KOPT-K1 (cell line): ENCODE measurements around the gene DLX5.
"Not testable (repeated sequence)": the region's sequence is repeated elsewhere in the genome, so short reads cannot be mapped to it uniquely, and the experiment has no call there.

Experiments
- H3K27ac ChIP-seq: fragments of 200-600 bp; sonication (generic); 2 replicates; pipeline ENCODE4 v1.5.1; 2016; ENCODE audit warnings: antibody characterized with exemption, mild to moderate bottlenecking, low read depth, low read length; ENCODE audit not compliant: poor library complexity, severe bottlenecking
- H3K36me3 ChIP-seq: fragments of 200-600 bp; sonication (generic); 2 replicates; pipeline ENCODE4 v1.5.1; 2017; ENCODE audit warnings: antibody characterized with exemption, mild to moderate bottlenecking, low read length, moderate library complexity; ENCODE audit not compliant: insufficient read depth
- H3K9me3 ChIP-seq: fragments of 200-600 bp; sonication (generic); 2 replicates; pipeline ENCODE4 v1.5.1; 2017; ENCODE audit warnings: antibody characterized with exemption, low read length, mild to moderate bottlenecking; ENCODE audit not compliant: insufficient read depth, poor library complexity, severe bottlenecking

The DLX5 gene

DNA sequence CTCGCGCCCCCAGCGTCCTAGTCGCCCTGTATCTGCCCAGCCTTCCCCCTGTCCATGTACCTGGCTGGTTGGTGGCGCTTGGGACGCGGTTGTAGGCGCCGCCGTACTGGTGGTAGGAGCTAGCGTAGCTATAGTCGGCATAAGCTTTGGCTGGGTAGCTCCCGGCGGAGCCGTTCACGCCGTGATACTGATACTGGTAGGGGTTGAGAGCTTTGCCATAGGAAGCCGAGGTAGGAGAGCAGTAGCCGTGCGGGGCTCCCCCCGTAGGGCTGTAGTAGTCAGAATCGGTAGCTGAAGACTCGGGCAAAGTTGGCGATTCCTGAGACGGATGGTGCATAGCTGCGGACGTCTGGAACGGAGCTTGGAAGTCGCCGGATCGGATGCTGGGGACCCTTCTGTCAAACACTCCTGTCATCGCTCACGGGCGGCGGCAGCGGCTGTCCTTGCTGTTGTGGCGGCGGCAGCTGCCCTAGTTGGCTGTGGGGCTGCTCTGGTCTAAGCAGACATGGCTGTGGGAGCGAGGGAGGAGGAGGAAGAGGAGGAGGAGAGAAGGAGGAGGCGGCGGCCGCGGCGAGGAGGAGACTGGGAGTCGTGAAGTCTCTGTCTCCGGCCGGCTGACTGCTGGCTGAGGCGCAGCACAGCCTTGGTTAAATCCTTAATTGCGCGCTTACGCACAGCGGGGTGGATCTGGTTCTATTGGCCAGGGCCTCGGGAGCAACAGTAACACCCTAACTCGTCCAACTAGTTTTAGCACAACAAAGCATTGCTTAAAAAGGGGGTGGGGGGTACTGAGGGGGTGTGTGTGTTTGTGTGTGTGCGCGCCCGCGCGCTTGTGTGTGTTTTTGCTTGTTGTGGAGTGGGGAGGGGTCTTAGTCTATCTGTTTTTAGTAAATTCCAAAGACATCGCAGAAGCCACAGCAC is at the start of gene DLX5:
TSS of gene DLX5 (minus strand) at position 623 of the 921 bp plus-strand sequence. CDS start at position 415, 208 bp downstream.
- H3K27ac ChIP-seq = no peak within 1 kb of the TSS

DNA sequence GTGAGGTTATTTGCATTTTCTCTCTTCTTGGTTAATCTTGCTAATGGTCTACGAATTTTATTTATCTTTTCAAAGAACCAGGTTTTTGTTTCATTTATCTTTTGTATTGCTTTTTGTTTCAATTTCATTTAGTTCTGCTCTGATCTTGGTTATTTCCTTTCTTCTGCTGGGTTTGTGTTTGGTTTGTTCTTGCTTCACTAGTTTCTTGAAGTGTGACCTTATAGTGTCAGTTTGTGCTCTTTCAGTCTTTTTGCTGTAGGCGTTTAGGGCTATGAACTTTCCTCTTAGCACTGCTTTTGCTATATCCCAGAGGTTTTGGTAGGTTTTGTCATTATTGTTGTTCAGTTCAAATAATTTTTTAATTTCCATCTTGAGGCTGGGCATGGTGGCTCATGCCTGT is 47.4 kb upstream of the DLX5 start:
- H3K9me3 ChIP-seq, H3K36me3 ChIP-seq, H3K27ac ChIP-seq: not testable (repeated sequence)

More for the DNA sequence above, at the start of gene DLX5:
- no peaks in the 10 kb centered on the region for H3K9me3 ChIP-seq
- H3K36me3 ChIP-seq = no peaks in the 10 kb centered on the region

DNA sequence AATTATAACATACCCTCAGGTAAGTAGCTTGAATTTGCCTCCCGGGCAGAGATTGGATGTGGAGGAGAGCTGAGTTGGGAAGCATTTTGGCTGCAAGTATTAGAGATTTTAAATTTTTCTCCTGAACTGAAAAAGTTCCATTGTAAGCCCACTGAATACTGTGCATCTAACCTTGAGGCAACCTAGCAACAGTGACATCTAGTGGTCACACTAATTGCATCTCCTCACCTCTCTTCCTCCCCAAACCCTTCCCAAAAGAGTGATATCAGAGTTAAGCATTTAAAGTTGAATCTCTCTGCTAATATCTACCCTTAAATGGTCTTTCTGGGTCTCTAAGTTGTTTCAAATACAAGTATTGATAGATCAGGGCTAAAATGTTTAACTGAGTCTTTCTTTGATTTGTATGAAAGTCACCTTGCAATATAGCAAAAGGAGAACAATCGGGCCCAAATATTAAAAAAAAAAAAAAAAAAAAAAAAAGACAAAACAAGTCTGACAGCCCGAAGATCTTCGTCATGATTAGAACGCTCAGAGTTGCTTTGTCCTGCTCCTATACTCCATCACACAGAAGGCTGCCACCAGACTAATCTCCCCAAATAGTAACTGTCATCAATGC is 40.4 kb upstream of the DLX5 start:
- no peaks in the 10 kb centered on the region for H3K36me3 ChIP-seq
- no peak overlapping the region for H3K27ac ChIP-seq
- no peaks in the 10 kb centered on the region for H3K9me3 ChIP-seq

DNA sequence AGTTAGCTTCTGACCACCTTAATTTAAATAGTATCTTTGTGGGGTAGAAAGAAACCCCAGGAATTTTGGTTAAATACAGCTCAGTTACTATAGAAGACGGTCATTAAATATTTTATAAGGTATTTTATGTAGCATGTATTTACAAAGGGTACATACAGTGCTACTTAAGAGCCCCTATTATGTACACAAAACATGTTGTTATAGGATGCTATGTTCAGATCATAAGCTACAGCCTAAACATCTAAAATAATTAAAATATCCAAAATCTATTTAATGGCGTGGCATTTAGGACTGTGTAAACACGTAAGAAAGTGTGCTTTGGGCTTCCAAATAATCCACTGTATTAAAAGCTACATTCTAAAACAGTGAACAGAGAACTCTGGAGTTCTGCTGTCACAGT is 39.4 kb upstream of the DLX5 start:
- Histone ChIP-seq H3K36me3 (no peaks in the 10 kb centered on the region), H3K27ac (no peak overlapping the region), H3K9me3 (no peaks in the 10 kb centered on the region)

DNA sequence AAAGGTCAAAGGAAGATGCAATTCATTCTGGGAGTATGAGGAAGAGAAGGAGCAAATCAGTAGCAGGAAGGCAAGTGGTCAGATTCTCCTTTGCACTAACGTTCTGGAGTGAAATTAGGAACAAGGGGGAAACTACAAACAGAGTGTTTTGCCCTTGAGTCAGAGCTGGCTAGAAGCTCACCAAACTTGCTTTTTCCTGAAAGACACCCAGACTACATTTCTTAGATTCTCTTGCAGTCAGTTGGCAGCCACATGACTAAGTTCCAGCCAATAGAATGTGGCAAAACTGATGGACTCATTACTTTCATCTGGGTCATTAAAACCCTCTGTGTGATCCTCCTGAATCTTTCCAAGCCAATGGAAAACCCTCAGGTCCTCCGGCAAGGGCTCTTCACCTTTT is 18.6 kb upstream of the DLX5 start:
- Histone ChIP-seq H3K36me3 (no peaks in the 10 kb centered on the region), H3K27ac (no peak overlapping the region), H3K9me3 (no peaks in the 10 kb centered on the region)

DNA sequence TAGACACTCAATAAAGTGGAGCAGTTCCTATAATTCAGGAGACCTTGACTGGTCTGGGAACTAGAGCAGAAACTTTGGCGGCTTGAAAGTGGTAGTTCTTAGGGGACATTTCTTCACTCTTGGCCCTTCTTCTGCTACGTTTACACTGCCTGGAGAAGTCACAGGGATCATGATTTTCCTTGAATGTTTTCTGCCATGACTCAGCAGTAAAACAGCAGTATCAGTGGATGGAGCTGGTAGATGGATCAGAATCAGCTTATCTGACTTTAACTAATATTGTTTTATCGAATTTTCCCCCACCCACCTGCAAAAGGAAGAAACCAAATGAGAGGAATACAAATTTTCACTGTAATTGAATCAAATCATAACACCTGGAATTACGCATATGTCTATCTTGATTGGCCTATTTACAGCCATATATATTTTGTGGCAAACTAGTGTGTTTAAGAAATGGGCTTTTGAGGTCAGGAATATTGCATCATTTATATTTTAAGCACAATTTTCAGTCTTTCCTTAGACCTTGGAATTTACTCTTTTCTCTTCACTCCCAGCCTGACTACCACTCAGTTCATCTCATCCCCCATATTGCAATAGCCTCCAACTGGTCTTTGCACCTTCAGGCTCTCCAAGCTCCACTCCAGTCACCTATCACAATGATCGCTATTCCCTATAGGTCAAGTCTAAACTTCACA is 14.9 kb upstream of the DLX5 start:
- Histone ChIP-seq H3K36me3 (no peaks in the 10 kb centered on the region), H3K27ac (no peak overlapping the region), H3K9me3 (no peaks in the 10 kb centered on the region)

DNA sequence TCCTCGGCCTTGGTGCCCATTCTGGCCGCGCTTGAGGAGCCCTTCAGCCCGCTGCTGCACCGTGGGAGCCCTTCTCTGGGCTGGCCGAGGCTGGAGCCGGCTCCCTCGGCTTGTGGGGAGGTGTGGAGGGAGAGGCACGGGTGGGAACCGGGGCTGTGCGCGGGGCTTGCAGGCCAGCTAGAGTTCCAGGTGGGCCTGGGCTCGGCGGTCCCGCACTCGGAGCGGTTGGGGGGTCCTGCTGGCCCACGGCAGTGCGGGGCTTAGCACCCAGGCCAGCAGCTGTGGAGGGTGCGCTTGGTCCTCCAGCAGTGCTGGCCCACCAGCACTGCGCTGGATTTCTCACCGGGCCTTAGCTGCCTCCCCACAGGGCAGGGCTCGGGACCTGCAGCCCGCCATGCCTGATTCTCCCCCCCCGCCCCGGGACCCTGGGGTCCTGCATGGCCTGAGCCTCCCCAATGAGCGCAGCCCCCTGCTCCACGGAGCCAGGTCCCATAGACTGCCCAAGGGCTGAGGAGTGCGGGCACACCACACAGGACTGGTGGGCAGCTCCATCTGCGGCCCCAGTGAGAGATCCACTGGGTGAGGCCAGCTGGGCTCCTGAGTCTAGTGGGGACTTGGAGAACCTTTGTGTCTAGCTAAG is 9.7 kb upstream of the DLX5 start:
- H3K9me3 ChIP-seq, H3K36me3 ChIP-seq: not testable (repeated sequence)

DNA sequence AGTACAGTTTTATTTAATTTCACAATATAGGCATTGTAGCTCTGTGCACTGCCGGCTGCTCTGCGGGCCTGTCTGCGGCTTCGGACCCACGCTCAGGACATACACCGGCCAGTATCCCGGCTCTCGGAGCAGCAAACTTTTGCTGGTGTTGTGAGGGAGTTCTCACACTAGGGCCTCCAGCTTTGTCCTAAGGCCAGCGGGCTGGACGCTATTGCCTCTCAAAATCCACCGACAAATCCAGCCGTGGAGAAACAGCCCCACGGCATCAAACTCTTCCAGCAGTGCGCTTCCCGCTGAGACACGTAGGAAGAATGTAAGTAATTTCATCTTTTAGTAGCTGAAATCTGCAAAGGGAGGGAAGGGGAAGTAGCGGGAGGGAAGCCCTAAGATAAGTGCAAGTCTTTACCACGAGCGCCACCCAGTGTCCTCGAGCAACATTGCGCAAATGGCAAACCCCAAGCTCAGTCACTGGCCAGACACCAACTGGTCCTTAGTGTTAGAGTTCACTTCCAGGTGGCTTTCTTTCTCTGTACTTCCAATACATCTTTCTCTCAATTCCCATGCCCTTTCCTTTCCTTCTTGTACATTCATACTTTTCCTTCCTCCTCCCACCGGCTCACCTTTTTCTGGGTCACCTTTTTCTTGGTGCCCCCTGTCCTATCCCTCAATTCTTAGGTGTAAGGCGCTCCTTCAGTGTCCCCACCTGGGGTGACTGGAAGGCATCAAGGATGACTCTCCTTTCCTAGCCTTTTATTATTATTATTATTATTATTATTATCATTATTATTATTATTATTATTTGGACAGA is 3.0 kb upstream of the DLX5 start:
- no peak overlapping the region for H3K27ac ChIP-seq
- H3K36me3 ChIP-seq = no peaks in the 10 kb centered on the region
- no peaks in the 10 kb centered on the region for H3K9me3 ChIP-seq

More for the DNA sequence above, 9.7 kb upstream of the DLX5 start:
- not testable (repeated sequence) for H3K27ac ChIP-seq

DNA sequence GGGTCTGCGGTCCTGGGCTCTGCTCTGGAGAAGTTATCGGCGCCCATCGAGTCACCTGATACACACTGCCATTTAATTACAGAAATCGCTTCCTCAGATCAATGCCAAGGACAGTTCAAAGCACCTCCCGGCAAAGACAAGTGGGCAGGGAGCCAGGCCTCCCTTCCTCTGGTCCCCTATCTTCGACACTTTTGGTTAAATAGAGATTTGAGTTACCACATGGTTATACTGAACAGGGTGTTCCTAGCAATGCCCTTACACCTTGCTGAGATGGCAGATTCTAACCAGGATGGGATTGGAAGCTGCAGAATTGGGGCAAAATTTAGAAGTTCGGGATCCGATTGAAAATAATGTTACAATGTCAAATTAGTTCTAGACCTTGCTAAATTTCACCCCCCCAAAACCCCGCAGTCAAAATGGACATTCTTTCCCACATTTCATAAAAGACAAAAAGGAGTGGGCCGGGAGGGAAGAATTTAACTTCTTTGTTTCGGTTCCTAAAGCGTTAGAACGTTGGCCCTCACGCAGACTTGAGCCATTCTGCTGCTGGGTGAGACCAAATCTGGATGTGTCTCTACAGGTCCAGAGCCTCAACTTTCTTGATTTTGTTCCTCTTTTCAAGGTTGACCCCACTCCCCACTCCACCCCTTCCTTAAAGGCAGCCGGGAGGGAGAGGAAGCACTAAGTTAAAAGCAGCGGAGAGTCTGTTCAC is 2.2 kb upstream of the DLX5 start:
- Histone ChIP-seq H3K27ac (no peak overlapping the region), H3K36me3 (no peaks in the 10 kb centered on the region)

DNA sequence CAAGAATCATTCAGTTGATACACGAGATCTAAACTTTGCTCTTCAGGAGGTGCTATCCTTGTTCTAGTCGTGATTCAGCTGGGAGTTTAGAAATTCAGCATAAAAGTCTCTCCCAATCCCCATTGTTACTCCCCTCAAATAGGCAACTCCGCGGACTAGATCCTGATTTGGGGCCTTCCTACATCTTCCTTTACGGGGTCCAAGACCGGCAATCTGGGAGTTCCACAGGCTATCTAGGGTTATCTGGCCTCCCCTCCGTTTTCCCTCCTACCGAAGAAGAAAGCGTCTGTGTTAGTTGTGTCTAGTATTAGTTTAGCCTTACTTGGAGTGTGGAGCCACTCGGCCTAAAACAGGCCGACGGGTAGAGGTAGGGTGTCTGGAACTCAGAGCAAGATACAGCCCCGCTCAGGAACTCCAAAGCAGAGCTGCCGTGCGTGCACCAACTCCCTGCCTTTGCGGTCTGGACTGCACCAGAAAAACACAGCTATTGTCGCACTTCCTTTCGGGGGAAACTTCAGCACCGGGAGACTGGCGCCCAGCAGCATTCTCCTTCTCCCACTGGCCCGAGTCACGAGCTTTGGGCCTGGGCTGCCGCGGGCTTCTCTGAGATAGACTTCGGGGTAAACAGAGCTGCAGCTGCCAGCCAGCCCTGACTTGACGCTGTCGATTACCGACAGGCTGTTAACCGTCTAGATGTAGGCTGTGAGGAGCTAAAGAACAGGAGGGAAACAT is 1.5 kb upstream of the DLX5 start:
- H3K9me3 ChIP-seq = no peaks in the 10 kb centered on the region
- H3K27ac ChIP-seq = no peak overlapping the region
- no peaks in the 10 kb centered on the region for H3K36me3 ChIP-seq

More for the DNA sequence above, 2.2 kb upstream of the DLX5 start:
- no peaks in the 10 kb centered on the region for H3K9me3 ChIP-seq

DNA sequence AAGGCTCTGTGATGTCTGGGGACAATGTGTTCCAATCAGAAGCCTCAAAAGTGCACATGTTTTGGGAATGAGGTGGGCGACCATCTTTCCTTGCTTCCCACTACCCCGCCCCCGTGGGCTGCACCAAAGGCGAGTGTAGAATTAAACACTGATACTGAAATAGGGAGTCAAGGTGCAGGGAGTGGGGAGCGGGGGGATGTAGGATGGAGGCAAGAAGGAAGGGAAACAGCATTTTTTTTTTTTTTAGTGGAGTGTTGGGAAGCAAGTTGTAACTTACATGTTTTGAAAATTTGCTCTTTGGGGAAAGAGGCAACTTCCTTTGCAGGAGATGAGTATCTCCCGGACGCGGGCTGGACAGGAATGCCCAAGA is 484 bp upstream of the DLX5 start:
- H3K27ac ChIP-seq = no peak overlapping the region
- H3K9me3 ChIP-seq = no peaks in the 10 kb centered on the region
- H3K36me3 ChIP-seq = no peaks in the 10 kb centered on the region

DNA sequence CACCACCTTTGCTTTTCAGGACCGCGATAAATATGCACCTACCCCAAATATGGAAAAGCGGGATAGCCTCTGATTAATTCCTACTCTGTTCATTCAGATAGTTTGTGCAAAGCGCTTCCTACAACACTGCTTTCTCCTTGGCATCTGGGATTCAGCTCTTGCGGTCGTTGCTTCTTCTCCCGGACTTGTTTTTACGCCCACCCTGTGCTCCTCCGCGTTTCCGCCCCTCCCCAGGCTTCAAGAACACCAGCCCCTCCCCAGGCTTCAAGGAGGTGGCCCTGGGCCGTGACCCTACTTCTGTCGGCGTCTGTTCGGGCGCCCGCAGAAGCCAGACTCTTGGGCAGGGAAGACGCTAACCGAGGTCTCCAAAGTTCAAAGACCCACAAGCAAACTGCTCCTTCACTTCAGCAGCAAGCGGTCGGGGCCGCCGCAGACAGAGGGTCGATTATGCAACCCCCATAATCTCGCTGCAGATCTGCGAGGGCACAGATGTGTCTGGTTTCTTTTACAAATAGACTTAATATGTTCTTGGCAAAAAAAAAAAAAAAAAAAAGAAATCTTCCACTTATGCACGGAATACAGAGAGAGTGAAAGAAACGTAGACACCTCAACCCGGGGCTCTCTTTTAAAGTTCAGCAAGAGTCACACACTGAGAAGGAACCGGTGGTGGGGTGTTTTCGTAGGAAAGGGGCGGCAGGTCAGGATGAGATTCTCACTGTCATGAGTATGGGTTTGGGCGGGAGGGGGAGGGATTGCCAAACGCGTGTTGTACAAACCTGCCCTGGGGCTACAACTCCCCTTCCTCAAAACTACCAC is 1.9 kb downstream of the DLX5 start:
- no peak overlapping the region for H3K27ac ChIP-seq
- H3K9me3 ChIP-seq = peaks cover 8% of the 10 kb centered on the region
- no peaks in the 10 kb centered on the region for H3K36me3 ChIP-seq
